Uterus (tissue), 2 donors: ENCODE results near the gene INTS13.

ENCODE experiments used
- CTCF ChIP-seq, 4 experiments: fragments of 200-600 bp in 2 of 4; fragments of 450-650 bp in 2 of 4; sonication (generic) in 2 of 4; IDR thresholded peaks; one replicate each; pipeline ENCODE4 v1.5.1; 2016 to 2019; ENCODE audit warnings: antibody characterized with exemption in 4 of 4, mild to moderate bottlenecking in 2 of 4, moderate library complexity in 1 of 4
- POLR2A ChIP-seq, 2 donors: fragments of 450-650 bp; IDR thresholded peaks; one replicate each; pipeline ENCODE4 v1.6.1; 2016; ENCODE audit warnings: antibody characterized with exemption in 2 of 2, mild to moderate bottlenecking in 1 of 2, moderate library complexity in 1 of 2

GRCh38 chr12:26868447-26869103 is 69.2 kb downstream of the INTS13 start:
- TF ChIP-seq POLR2A (IDR thresholded peaks at IDR 0.05) (no peak), CTCF (IDR thresholded peaks at IDR 0.05) (no peak)
